ENCODE data around the gene IGF2R. TPM values are rescaled to one million over a fixed set of nuclear protein-coding genes. Genes with fewer than 3 reads are reported as not detected.

IGF2R gene
- total RNA-seq, 6 experiments from 2014 or later, result 77.3 to 119 (median 88.1) TPM

DNA sequence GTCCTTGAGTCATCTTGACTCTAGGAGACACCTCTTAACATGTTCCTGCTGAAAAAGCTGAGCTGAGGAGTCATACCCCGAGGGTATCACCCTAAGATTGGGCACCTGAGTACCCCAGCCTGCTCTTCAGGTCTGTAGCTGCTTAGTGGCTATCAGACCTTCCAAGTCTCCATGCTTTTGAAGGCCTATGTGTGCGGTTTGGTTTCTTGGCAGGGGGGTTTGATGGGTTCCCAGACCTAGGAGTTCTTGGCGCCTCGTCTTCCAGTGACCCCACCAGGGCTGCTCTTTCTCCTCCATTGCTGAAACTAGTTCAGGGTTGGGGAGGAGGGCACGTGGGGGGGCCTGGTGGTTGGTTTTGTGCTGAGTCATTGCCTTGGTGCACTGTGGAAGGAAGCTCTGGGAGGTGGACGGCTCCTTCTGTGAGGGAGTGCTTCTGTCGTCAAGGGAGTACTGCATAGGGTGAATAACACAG is 20.1 kb downstream of the IGF2R start:
- no peak for DNase-seq
- no peak for TF ChIP-seq CTCF (IDR thresholded peaks at IDR 0.05)
- Mint-ChIP-seq H3K27me3 (ENCODE audit: insufficient read depth) (no peaks in the 10 kb centered on the region), H3K4me1 (ENCODE audit: low read depth) (peaks cover 77% of the 10 kb centered on the region), H3K4me3 (no peak overlapping the region), H3K36me3 (ENCODE audit: low read depth) (peaks cover 22% of the 10 kb centered on the region), H3K9me3 (no peaks in the 10 kb centered on the region), H3K27ac (peak overlapping the region; percentile 87)

DNA sequence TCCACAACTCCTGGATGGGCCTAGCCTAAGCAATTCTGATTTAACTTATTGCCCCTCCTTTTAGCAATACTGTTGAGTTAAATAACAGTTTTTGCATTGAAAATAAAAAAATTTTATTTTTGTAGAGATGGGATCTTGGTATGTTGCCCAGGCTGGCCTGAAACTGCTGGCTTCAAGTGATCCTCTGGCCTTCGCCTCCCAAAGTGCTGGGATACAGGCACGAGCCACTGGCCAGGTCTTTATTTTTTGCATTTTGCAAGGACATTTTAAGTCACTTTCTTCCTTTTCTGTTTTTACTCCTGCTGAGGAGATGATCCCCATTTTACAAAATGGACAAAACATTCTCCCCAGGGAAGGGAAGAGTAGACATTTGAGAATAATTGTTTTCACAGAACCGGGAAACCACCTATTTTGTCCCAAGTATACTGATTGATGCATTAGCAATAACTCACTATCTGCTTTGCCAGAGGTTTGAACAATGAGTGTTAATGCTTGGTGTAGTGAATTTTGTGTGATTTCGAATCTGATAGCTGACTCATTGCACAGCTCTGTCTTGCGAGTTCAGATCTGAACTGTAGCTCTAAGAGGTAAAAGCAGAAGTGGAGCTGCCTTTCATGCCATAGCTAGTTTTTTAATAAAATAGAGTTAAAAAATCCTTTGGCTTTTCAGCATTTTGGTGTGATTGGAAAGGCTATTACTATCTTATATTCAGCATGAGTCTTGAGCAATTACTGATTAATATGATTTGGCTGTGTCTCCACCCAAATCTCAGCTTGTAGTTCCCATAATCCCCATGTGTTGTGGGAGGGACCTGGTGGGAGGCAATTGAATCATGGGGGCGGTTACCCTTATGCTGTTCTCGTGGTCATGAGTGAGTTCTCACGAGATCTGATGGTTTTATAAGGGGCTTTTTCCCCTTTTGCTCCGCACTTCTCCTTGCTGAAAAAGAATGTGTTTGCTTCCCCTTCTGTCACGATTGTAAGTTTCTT is 20.9 kb downstream of the IGF2R start:
- Mint-ChIP-seq H3K9me3 (no peaks in the 10 kb centered on the region), H3K36me3 (ENCODE audit: low read depth) (peaks cover 27% of the 10 kb centered on the region), H3K4me3 (peak overlapping the region; percentile 54; the same call in 1 of the 2 replicates), H3K27me3 (ENCODE audit: insufficient read depth) (no peaks in the 10 kb centered on the region), H3K4me1 (ENCODE audit: low read depth) (peaks cover 77% of the 10 kb centered on the region), H3K27ac (peak overlapping the region; percentile 87)
- no peak for TF ChIP-seq CTCF (IDR thresholded peaks at IDR 0.05)
- peak; percentile 46 for DNase-seq

GRCh38 chr6:159992366-159992765 is 23.5 kb downstream of the IGF2R start:
- H3K4me1 Mint-ChIP-seq (ENCODE audit: low read depth), result peaks cover 65% of the 10 kb centered on the region

DNA sequence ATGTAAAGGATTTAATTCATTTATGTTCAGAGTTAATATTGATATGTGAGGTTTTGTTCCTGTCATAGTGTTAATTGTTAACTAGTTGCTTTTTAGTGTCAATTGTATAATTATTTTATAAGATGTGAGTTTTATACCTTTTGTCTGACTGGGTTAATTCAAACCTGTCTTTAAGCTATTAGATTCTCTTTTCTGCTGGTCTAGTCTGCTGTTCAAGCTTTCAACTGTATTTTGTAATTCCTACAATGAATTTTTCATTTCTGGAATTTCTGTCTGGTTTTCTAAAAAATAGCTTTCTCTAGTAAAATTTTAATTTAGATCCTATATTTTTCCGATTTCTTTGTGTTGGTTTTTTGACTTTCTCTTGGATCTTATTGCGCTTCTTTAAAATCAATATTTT is 26.5 kb downstream of the IGF2R start:
- no peaks in the 10 kb centered on the region; the same call in 1 of the 2 replicates for H3K27me3 Mint-ChIP-seq (ENCODE audit: insufficient read depth)
- no peak for DNase-seq
- no peak overlapping the region for H3K27ac Mint-ChIP-seq
- H3K4me3 Mint-ChIP-seq, result no peak overlapping the region
- H3K36me3 Mint-ChIP-seq (ENCODE audit: low read depth), result peaks cover 63% of the 10 kb centered on the region
- TF ChIP-seq CTCF (IDR thresholded peaks at IDR 0.05), result no peak
- no peaks in the 10 kb centered on the region for H3K9me3 Mint-ChIP-seq
- peaks cover 54% of the 10 kb centered on the region for H3K4me1 Mint-ChIP-seq (ENCODE audit: low read depth)

More at GRCh38 chr6:159992366-159992765, 23.5 kb downstream of the IGF2R start:
- Mint-ChIP-seq H3K9me3 (no peaks in the 10 kb centered on the region), H3K27ac (no peak overlapping the region), H3K36me3 (ENCODE audit: low read depth) (peaks cover 41% of the 10 kb centered on the region), H3K4me3 (no peak overlapping the region), H3K27me3 (ENCODE audit: insufficient read depth) (no peaks in the 10 kb centered on the region; the same call in 1 of the 2 replicates)
- no peak for TF ChIP-seq CTCF (IDR thresholded peaks at IDR 0.05)
- DNase-seq, result no peak

GRCh38 chr6:159996087-159996622 is 27.3 kb downstream of the IGF2R start:
- no peak for DNase-seq
- no peaks in the 10 kb centered on the region; the same call in 1 of the 2 replicates for H3K27me3 Mint-ChIP-seq (ENCODE audit: insufficient read depth)
- peaks cover 54% of the 10 kb centered on the region for H3K4me1 Mint-ChIP-seq (ENCODE audit: low read depth)
- no peak for TF ChIP-seq CTCF (IDR thresholded peaks at IDR 0.05)
- H3K36me3 Mint-ChIP-seq (ENCODE audit: low read depth), result peaks cover 65% of the 10 kb centered on the region
- H3K27ac Mint-ChIP-seq, result no peak overlapping the region
- no peaks in the 10 kb centered on the region for H3K9me3 Mint-ChIP-seq
- H3K4me3 Mint-ChIP-seq, result no peak overlapping the region
